ENCODE measurements around the gene ALG9. TPM values are rescaled to one million over a fixed set of nuclear protein-coding genes. Genes with fewer than 3 reads are reported as not detected.

The ALG9 gene
- total RNA-seq, 2 experiments from 2014 or later = 36.4 to 36.8 TPM

- H3K27me3 Mint-ChIP-seq = no peaks in the 10 kb centered on the region
- H3K36me3 Mint-ChIP-seq = peaks cover 8% of the 10 kb centered on the region
- H3K4me1 Mint-ChIP-seq = peaks cover 2% of the 10 kb centered on the region
- no peak overlapping the region for H3K27ac Mint-ChIP-seq
- no peaks in the 10 kb centered on the region for H3K9me3 Mint-ChIP-seq
- DNase-seq = no peak
- H3K4me3 Mint-ChIP-seq = no peak overlapping the region
These were observed 134.5 kb downstream of the ALG9 start for GRCh38 chr11:111736621-111737443.

Other genes with a start within 250 kb of the ALG9 start
- gene PPP2R1B, start 105.2 kb downstream of the ALG9 start, total RNA-seq = 10 to 100 TPM; 53.0 to 57.6 TPM
- gene FDXACB1, start 7.6 kb upstream of the ALG9 start, total RNA-seq = 1 to 10 TPM; 8.8 to 9.9 TPM
- 10 to 100 TPM; 45.8 to 47.0 TPM for gene CFAP68, start 8.0 kb upstream of the ALG9 start, total RNA-seq
- gene CRYAB, start 40.2 kb upstream of the ALG9 start, total RNA-seq = not detected
- gene HSPB2, start 41.2 kb upstream of the ALG9 start, total RNA-seq = not detected
- not detected for gene C11orf52, start 47.3 kb upstream of the ALG9 start, total RNA-seq
- 1 to 10 TPM; 5.6 to 7.3 TPM for gene DIXDC1, start 65.8 kb upstream of the ALG9 start, total RNA-seq
- gene DLAT, start 153.8 kb upstream of the ALG9 start, total RNA-seq = 10 to 100 TPM; 71.7 to 76.2 TPM
- gene PIH1D2, start 202.4 kb upstream of the ALG9 start, total RNA-seq = under 1 TPM; 0.32 to 0.82 TPM
- gene NKAPD1, start 202.7 kb upstream of the ALG9 start, total RNA-seq = 10 to 100 TPM; 28.5 to 31.7 TPM
- gene TIMM8B, start 215.2 kb upstream of the ALG9 start, total RNA-seq = 10 to 100 TPM; 75.5 to 80.0 TPM
- 100 to 1,000 TPM; 118 to 128 TPM for gene SDHD, start 215.3 kb upstream of the ALG9 start, total RNA-seq